HG02938 (cell line): ENCODE results near the gene NAV1.
"Not testable (repeated sequence)": the region's sequence is repeated elsewhere in the genome, so short reads cannot be mapped to it uniquely, and the experiment has no call there.

Experiments used
- ATAC-seq: cut with Tn5 transposase; IDR thresholded peaks from one replicate; pipeline ENCODE4 v1.9.1; 2021; ENCODE audit warnings: mild to moderate bottlenecking, moderate library complexity; ENCODE audit not compliant: unreplicated experiment

NAV1 gene

GRCh38 chr1:201563941-201564340 lies 25.0 kb downstream of the NAV1 start:
- ATAC-seq = no peak

- no peak for ATAC-seq
Observed at GRCh38 chr1:201565024-201565730, 26.2 kb downstream of the NAV1 start.

DNA sequence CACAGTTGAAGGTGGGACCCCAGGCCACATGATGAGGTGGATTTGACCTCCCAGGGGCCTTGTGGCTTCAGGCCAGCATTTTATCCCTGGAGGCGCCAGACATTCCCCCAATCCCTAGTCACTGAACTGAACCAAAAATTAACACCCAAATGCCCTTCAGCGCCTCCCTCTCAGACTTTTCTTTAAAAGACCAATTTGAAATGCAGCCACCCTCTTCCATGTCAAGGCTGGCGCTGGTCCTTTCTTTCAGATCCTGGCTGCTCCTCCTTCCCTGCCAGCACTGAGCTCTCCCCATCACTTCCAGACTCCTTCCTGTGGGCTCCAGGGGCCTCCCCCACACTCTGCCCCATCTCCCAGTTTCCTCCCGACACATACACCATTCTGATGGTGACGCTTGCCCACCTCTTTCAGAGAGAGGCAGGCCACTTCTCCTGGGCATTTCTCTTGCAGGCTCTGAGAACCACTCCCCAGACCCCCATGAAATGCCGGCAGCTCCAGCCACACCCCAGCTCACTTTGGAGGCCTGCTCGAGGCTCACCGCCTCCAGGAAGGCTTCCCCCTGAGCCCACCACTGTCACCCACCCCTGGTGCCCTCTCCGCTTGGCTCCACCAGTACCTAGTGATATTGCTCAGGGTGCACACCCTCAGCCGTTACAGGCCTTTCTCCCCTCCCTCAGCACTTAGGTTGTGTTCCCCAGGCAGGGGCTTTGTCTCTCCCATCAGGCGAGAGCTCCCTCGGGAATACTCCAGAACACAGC lies 27.0 kb downstream of the NAV1 start:
- no peak for ATAC-seq

- no peak for ATAC-seq
Observed at GRCh38 chr1:201566529-201566823, 27.5 kb downstream of the NAV1 start.

- no peak for ATAC-seq
Observed at GRCh38 chr1:201566933-201567801, 28.2 kb downstream of the NAV1 start.

DNA sequence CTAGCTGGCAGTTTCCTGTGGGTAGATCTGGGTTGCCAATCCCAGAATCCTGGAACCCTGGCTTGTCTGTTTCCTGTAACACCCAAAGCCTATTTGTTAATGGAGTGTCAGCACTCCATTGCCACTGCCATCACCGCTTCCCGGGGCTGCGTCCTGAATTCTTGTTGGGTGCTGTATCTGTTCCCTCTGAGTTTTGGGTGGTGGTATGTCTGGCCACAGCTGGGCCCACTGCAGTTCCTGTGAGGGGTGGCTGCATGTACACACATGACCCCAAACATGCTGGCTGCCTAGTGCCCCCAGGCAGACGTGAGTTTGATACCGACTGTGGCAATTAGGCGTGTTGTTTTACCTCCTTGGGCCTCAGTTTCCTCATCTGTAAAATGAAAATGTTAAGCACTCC lies 29.3 kb downstream of the NAV1 start:
- ATAC-seq = no peak

DNA sequence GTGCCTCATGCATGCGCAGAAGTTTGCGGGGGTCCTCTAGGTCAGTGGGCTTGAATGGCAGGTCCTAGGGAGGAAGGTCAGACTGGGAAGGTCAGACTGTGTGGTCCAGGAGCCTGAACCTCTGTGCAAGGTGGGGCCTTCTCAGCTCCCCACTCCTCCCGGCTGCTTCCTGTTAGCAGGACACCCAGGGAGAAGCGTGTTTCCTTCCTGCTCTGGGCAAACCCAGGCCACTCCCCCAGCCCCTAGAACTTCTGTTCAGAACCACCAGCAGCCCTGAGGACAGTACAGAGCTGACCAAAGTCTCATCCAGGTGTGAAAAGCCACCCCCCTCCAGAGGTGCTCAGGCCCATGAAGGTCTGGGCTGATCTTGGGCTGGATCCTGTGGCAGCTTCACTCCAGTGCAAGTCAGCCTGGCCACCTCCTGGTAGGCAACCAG lies 29.9 kb downstream of the NAV1 start:
- no peak for ATAC-seq

DNA sequence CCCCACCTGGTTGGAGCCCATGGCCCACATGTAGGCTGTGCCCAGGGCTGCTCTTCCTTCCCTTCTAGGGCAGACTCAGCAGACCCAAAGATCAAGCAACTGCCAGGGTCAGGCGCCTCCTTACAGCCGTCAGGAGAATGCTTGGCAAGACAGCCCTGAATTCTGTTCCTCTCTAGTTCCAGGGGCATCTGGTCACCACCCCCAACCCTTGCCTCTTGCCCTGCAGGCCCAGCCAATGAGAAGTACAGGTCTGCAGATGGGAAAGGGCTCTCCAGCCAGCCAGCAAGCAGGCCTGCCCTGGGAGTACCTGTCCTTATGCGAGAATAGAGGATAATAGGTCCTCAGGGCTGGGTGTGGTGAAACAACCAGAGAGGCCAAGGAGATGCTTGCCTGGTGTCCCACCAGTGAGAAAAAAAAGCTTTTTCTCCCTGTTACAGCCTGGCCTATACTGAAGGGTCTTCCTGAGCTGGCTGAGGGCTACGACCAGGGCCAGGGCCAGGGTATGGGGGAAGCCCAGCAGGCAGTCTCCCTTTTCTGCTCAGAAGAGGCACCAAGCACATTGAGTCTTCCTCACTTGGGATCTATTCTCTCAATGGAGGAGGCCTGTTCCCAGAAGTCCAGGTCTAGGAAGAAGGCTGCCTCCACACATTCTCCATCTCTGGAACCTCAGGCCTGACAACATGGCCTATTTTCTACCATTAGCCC lies 31.4 kb downstream of the NAV1 start:
- ATAC-seq = no peak

DNA sequence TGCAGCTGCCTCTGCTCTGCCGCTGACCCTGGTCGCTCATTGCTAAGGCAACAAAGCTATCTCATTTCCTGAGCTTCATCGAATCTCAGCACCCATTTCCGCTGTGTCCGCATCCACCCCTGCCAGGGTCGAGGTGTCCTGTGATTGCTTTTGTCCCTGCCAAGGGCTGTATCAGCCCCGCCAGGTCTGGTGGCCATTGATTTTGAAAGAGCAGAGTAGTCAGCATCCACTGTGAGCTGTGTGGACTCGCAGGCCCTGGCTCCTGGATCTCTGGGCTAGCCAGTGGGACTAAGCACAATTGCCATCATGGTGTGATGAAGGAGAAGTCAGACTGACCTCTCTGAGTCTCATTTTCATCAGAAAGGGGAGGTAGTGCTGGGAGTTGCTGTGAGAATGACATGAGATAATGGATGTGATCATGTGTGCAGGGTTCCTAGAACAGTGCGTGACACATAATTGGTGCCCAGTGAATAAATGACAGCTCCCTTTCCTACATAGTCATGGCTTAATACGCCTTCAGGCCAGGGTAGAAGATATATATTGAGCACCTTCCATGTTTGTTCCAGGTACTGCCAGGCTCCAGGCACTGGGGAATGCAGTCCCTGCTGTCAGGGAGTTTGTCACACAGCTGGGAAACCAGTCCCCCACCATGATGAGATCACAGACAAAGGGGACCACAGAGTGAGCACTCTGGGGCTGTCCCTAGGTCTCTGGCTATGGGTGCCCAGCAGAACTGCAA lies 32.1 kb downstream of the NAV1 start:
- no peak for ATAC-seq

DNA sequence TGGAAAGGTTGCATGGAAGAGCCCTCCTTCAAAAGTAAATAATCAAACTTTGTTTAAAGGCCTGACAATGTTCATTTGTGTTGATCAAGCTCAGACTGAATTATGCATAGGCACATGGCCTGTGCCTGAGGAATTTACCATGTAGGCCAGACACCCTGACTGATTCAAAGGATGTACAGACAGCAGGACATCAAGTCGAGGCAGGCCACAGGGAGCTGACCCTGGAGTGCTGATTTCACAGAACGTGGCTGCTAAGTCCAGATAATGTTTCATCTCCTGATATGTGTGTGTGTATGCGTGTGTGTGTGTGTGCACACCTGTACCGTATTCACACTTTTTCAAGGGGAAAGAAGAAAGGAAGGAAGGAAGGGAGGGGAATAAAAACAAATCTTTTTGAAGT lies 34.1 kb downstream of the NAV1 start:
- no peak for ATAC-seq

DNA sequence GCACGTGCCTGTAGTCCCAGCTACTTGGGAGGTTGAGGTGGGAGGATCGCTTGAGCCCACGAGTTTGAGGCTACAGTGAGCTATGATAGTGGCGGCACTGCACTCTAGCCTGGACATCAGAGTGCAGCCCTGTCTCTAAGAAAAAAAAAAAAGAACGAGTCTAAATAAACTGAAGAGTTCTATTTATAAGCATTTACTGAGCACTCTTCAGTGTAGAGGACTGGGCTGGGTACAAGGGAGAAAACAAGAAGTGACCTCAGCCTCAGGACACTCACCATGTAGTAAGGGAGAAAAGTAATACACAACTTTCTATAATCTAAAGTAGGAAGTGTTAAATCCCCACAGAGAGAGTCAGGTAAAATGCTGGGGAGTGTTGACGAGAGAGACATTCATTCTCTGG lies 35.0 kb downstream of the NAV1 start:
- no peak for ATAC-seq

- ATAC-seq = no peak
Observed at GRCh38 chr1:201575912-201576311, 37.0 kb downstream of the NAV1 start.

- ATAC-seq = no peak
Observed at GRCh38 chr1:201576914-201577313, 38.0 kb downstream of the NAV1 start.

DNA sequence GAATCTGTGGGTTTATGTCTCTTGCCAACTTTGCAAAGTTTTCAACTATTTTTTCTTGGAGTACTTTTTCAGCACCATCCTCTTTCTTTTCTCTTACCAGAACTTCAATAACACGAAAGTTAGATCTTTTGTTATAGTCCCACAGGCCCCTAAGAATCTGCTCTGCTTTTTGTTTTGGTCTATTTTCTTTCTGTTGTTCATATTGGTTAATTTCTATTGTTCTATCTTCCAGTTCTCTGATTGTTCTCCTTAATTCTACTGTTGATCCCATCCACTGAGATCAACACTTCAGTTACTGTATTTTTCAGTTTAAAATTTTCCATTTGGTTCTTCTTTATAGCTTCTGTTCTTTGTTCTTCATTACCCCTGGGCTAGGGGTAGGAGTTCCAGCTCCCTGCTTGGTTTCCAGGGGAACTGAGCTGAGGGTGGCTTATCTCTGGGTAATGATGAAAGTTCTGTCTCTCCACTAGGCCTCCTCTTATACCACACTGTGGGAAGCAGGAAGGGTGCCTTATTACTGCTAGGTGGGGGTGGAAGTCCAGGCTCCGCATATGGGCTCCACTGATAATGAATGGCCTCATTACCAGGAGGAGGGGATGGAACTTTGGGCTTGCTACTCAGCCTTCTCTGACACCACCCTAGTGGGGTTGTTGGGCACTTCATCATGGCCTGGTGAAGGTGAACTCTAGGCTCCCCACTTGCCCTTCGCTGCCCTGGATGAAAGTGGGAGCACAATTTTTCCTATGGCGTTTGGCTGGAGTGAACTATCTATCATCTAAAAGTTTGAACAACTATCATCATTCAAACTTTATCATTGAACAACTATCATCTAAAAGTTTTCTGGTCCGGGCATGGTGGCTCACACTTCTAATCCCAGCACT lies 39.3 kb downstream of the NAV1 start:
- no peak for ATAC-seq

GRCh38 chr1:201581371-201581770 lies 42.4 kb downstream of the NAV1 start:
- not testable (repeated sequence) for ATAC-seq

GRCh38 chr1:201582705-201583442 lies 43.9 kb downstream of the NAV1 start:
- ATAC-seq = no peak

DNA sequence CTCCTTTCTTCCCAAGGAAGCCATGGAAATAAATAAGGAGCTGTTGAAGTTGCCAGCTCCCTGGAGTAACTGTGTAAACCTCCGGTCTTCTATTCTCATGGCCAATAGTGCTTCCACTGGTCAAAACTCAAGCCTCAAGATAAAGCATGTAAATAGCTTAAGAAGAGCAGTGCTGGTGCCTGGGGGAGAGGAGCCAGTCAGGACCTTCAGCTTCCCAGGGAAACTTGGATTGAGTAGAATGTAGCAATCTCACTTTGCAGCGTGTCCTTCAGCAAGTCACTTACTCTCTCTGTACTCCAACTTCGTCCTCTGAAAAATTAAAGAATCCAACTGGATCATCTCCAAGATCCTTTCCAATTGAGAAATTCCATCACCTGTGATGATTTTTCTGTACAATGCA lies 44.7 kb downstream of the NAV1 start:
- ATAC-seq = no peak

- no peak for ATAC-seq
Observed at GRCh38 chr1:201584471-201585092, 45.7 kb downstream of the NAV1 start.
